Measurements from ENCODE around the gene MXRA8. TPM values are rescaled to one million over a fixed set of nuclear protein-coding genes. Genes with fewer than 3 reads are reported as not detected.

Gene MXRA8
- total RNA-seq, 1 experiment from 2014 or later = 9.6 TPM

GRCh38 chr1:1345860-1346500, 12.4 kb downstream of the MXRA8 start:
- H3K9ac ChIP-seq (ENCODE audit: extremely low read depth, insufficient read length, low read length) = no peak overlapping the region
- DNase-seq = no peak
- H3K4ac ChIP-seq (ENCODE audit: low read depth, low read length) = no peak overlapping the region
- H3T11ph ChIP-seq (ENCODE audit: low read length) = no peak overlapping the region
- peaks cover 12 to 13% (median 12%) of the 10 kb centered on the region in 3 experiments for H3K36me3 Mint-ChIP-seq (ENCODE audit: insufficient read depth in 1 of 3, low read depth in 3 of 3)
- no peaks in the 10 kb centered on the region for H3K27me3 ChIP-seq (ENCODE audit: insufficient read depth, low read length)
- H2BK12ac ChIP-seq (ENCODE audit: insufficient read length, low read depth, low read length) = no peak overlapping the region
- H3K4me2 ChIP-seq (ENCODE audit: insufficient read depth, insufficient read length, low read length) = no peak overlapping the region
- no CpG with 5 or more reads among the region's 12 CpGs for WGBS (ENCODE audit: extremely low coverage, insufficient read length, low lambda C conversion rate)
- peaks cover 13% of the 10 kb centered on the region for H3K79me1 ChIP-seq (ENCODE audit: insufficient read depth, low read depth, low read length, poor library complexity, severe bottlenecking)
- H2BK120ac ChIP-seq (ENCODE audit: low read depth, low read length, poor library complexity, severe bottlenecking) = no peak overlapping the region
- no peak overlapping the region for H2AK5ac ChIP-seq (ENCODE audit: insufficient read length, low read length)
- no peak overlapping the region for H3K23ac ChIP-seq (ENCODE audit: insufficient read length, low read depth, low read length)
- no peak overlapping the region for H3K4me3 Mint-ChIP-seq
- H2BK15ac ChIP-seq (ENCODE audit: low read depth, low read length) = no peak overlapping the region
- no peak overlapping the region for H4K5ac ChIP-seq (ENCODE audit: insufficient read length, low read depth, low read length)
- H2BK20ac ChIP-seq (ENCODE audit: low read depth, low read length, poor library complexity, severe bottlenecking) = no peak overlapping the region
- H3K56ac ChIP-seq (ENCODE audit: insufficient read length, low read depth, low read length) = no peak overlapping the region
- no peak overlapping the region for H3K27ac Mint-ChIP-seq
- no peak overlapping the region for H4K91ac ChIP-seq (ENCODE audit: insufficient read length, low read depth, low read length)
- H3K23me2 ChIP-seq (ENCODE audit: insufficient read length, low read depth, low read length, poor library complexity, severe bottlenecking) = peaks cover 9% of the 10 kb centered on the region
- no peak overlapping the region for H3K18ac ChIP-seq (ENCODE audit: insufficient read length, low read depth, low read length)
- H4K8ac ChIP-seq (replicated peaks; ENCODE audit: insufficient read length, low read depth, low read length) = no peak overlapping the region
- H3K79me2 ChIP-seq (ENCODE audit: insufficient read depth, low read length) = peaks cover 3% of the 10 kb centered on the region; the same call in 1 of the 2 replicates
- no peaks in the 10 kb centered on the region; the same call in 1 of the 2 replicates for H3K4me1 ChIP-seq (ENCODE audit: insufficient read depth, low read length)
- peaks cover 6 to 15% of the 10 kb centered on the region in 2 experiments for H3K4me1 Mint-ChIP-seq
- no peak overlapping the region for H3K27ac ChIP-seq (ENCODE audit: insufficient read length, low read depth, low read length)
- peaks cover 0 to 4% of the 10 kb centered on the region in 2 experiments; a peak in 2 of 5 replicates for H3K9me3 Mint-ChIP-seq
- H2BK5ac ChIP-seq (ENCODE audit: insufficient read length, low read length) = no peak overlapping the region
- peaks cover 3% of the 10 kb centered on the region for H4K20me1 ChIP-seq (ENCODE audit: control insufficient read depth, insufficient read depth, insufficient read length)
- H3K14ac ChIP-seq (ENCODE audit: insufficient read depth, low read length) = no peak overlapping the region
- TF ChIP-seq CTCF (conservative IDR thresholded peaks at IDR 0.05) = no peak
- no peak overlapping the region for H2AFZ ChIP-seq (ENCODE audit: low read length)
- H3K27me3 Mint-ChIP-seq (ENCODE audit: low read depth) = no peaks in the 10 kb centered on the region
- H3K9me3 ChIP-seq (ENCODE audit: control insufficient read depth, low read depth, low read length) = no peaks in the 10 kb centered on the region

All from H9 (cell line).